Bronchial epithelial cell (primary cell): ENCODE results near the gene MAP4K5. TPM values are rescaled to one million over a fixed set of nuclear protein-coding genes. Genes with fewer than 3 reads are reported as not detected.

Experiments used
- DNase-seq: peaks from one replicate; pipeline ENCODE4 v3.0.0-alpha.2; 2010; ENCODE audit warnings: low read depth
- FAIRE-seq: peaks from 2 replicates; lab custom pipeline; 2011; peaks lifted over from hg19 to GRCh38; lab: Jason Lieb, UNC
- H3K27me3 ChIP-seq: 2 replicates; pipeline ENCODE4 v1.5.1; 2011; ENCODE audit warnings: low read length; ENCODE audit not compliant: control insufficient read depth, insufficient read depth
- H3K36me3 ChIP-seq: 2 replicates; pipeline ENCODE4 v1.5.1; 2011; ENCODE audit warnings: low read length; ENCODE audit not compliant: control insufficient read depth, insufficient read depth
- H3K4me3 ChIP-seq: 2 replicates; pipeline ENCODE4 v1.5.1; 2011; ENCODE audit warnings: mild to moderate bottlenecking, low read depth, low read length, control low read depth
- total RNA-seq: library from RNA; depleted of rRNA; stranded (reverse); fragments of >200 nt; gene quantifications from 2 replicates; pipeline ENCODE4 v1.2.1, GENCODE V29; 2014
- TF ChIP-seq, protein P1 (sequence below): IDR thresholded peaks from 2 replicates; pipeline ENCODE4 v1.5.1; 2011; ENCODE audit warnings: mild to moderate bottlenecking, moderate library complexity, low read length, control low read depth, inconsistent platforms; ENCODE audit not compliant: insufficient read depth, severe bottlenecking

The MAP4K5 gene
- total RNA-seq, 1 donor from 2014 or later: 28.4 TPM

DNA sequence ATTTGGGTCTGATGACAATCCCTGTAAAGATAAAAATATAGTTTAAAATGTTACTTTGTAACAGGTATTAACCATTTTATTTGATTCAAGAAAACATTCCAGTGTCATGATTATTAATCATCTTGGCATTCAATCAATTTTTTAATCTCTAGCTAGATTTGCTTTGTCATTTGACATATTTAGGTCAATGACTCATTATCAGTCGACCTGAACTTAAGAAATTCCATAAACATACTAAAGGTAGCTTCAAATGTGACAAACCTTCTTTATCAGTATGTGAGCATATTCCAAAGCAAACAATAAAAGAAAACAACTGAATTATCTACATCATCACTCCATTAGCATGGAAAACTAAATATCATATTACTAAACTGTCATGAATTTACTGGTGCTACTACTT lies 84.9 kb downstream of the MAP4K5 start:
- TF ChIP-seq, protein P1, sequence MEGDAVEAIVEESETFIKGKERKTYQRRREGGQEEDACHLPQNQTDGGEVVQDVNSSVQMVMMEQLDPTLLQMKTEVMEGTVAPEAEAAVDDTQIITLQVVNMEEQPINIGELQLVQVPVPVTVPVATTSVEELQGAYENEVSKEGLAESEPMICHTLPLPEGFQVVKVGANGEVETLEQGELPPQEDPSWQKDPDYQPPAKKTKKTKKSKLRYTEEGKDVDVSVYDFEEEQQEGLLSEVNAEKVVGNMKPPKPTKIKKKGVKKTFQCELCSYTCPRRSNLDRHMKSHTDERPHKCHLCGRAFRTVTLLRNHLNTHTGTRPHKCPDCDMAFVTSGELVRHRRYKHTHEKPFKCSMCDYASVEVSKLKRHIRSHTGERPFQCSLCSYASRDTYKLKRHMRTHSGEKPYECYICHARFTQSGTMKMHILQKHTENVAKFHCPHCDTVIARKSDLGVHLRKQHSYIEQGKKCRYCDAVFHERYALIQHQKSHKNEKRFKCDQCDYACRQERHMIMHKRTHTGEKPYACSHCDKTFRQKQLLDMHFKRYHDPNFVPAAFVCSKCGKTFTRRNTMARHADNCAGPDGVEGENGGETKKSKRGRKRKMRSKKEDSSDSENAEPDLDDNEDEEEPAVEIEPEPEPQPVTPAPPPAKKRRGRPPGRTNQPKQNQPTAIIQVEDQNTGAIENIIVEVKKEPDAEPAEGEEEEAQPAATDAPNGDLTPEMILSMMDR: no peak
- H3K4me3 ChIP-seq: no peak overlapping the region
- H3K27me3 ChIP-seq: no peaks in the 10 kb centered on the region
- no peak for FAIRE-seq
- peaks cover 3% of the 10 kb centered on the region for H3K36me3 ChIP-seq
- peak; percentile 95 for DNase-seq

DNA sequence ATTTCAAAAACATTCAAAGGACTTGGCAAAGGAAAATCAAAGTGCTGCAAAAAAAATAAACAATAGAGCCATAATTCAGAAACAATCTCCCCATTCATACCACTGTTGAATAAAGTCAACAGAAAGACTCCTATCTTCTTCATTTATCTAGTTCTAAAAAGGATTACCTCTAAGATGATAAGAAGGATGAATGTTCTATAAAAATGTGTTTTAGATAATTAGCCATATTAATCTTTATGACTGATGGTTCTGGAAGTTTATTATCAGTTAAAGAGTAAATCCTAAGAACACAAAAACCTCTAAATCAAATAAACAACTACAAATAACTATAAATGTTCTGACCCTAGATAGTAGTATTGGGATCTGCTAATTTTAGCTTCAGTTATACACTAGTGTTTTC lies 97.8 kb downstream of the MAP4K5 start:
- TF ChIP-seq, protein P1: no peak
- no peaks in the 10 kb centered on the region for H3K27me3 ChIP-seq
- peaks cover 3% of the 10 kb centered on the region for H3K36me3 ChIP-seq
- DNase-seq (no peak), FAIRE-seq (no peak)
- no peak overlapping the region for H3K4me3 ChIP-seq

DNA sequence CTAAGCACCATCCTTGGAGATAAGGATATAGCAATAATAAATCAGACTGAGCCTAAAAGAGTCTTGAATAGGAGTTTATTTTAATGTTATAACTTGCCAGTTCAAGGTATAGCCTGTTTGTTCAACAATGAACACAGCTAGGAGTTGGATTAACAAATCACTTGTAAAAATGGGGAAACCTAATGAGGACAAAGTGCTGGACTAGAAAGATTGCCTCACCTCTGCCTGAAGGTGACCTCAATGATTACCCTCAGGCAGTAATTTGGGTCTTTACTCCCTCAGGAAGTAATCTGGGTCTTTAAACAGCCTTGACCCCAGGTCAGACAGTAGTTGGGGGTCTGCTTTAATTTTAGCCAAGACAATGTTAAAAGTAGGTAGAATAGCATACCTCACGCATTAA lies 100.2 kb downstream of the MAP4K5 start:
- H3K4me3 ChIP-seq: no peak overlapping the region
- DNase-seq: no peak
- peaks cover 3% of the 10 kb centered on the region for H3K36me3 ChIP-seq
- no peaks in the 10 kb centered on the region for H3K27me3 ChIP-seq
- TF ChIP-seq, protein P1: no peak
- FAIRE-seq: no peak

DNA sequence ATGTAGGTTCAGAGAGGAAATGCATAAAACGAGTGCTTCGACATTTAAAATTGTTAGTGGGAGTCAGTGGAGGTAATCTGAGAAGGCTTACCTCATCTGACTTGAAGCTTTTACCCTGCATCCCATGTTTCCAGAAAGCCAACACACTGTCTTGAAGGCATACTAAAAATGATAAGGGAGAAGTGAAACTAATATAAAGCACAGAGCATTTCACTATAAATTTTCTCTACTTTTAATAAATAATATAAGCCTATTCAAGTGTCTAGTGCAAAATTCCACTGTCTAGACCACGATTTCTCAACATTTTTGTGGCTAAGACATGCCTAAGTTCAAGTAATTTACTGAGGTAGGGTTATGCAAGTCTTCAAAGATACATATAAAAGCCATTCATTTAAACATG lies 106.6 kb downstream of the MAP4K5 start:
- Histone ChIP-seq H3K36me3 (peaks cover 9% of the 10 kb centered on the region), H3K27me3 (no peaks in the 10 kb centered on the region), H3K4me3 (no peak overlapping the region)
- FAIRE-seq (no peak), DNase-seq (no peak)
- TF ChIP-seq, protein P1: no peak

DNA sequence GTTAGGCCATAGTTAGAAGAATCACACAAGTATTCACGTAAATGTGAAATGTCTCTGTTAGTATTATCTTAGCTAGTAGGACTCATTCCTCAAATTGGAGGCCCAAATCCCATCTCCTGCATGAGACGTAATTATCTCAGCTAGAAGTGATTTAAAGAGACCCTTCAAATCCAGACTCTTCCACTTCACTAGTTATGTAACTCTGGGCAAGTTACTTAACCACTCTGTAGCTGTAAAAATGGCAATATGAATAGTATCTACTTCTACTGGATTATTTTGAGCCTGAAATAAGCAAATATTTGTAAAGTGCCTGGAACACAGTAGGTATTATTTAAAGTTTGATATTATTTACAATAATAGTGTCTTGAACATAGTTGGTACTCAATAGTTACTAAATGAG lies 107.3 kb downstream of the MAP4K5 start:
- peaks cover 9% of the 10 kb centered on the region for H3K36me3 ChIP-seq
- DNase-seq: no peak
- TF ChIP-seq, protein P1: no peak

DNA sequence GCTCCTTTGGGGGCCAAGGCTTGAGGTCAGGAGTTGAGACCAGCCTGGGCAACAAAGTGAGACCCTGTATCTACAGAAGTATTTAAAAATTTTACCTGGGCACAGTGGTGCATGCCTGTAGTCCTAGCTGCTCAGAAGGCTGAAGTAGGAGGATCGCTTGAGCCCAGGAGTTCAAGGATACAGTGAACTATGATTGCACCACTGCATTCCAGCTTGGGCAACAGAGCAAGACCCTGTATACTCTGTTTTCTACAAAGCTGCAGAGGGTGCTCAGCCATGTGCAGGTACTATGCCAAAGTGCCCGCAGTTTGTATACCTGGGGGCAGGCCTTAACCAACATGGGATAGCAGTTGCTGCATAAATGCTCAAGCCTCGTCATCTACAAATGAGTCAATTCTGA lies 108.8 kb downstream of the MAP4K5 start:
- Histone ChIP-seq H3K27me3 (no peaks in the 10 kb centered on the region), H3K36me3 (peaks cover 9% of the 10 kb centered on the region), H3K4me3 (no peak overlapping the region)
- TF ChIP-seq, protein P1: no peak
- FAIRE-seq (no peak), DNase-seq (no peak)

More for the DNA sequence above, 107.3 kb downstream of the MAP4K5 start:
- Histone ChIP-seq H3K27me3 (no peaks in the 10 kb centered on the region), H3K4me3 (no peak overlapping the region)
- FAIRE-seq: no peak
